Measurements from ENCODE around the gene MDK.

DNA sequence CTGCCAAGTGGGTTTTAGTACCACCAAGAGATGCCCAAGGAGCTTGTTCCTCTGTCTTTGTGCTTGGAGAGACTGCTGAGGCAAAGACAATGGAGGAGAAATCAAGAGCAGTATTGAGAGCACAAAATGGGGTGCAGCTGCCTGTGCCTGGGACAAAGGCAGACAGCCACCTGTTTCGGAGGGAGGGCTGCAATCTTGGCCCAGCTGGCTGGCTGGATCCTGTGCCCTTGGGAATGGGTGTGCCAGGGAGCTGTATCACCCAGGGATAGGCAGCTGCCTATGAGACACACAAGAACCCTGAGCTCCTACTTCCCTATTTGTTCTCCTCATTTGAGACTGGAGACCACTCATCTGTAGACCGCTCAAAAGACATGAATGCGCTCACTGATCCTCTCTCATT, 33.4 kb downstream of the MDK start:
- TF ChIP-seq, protein P1, sequence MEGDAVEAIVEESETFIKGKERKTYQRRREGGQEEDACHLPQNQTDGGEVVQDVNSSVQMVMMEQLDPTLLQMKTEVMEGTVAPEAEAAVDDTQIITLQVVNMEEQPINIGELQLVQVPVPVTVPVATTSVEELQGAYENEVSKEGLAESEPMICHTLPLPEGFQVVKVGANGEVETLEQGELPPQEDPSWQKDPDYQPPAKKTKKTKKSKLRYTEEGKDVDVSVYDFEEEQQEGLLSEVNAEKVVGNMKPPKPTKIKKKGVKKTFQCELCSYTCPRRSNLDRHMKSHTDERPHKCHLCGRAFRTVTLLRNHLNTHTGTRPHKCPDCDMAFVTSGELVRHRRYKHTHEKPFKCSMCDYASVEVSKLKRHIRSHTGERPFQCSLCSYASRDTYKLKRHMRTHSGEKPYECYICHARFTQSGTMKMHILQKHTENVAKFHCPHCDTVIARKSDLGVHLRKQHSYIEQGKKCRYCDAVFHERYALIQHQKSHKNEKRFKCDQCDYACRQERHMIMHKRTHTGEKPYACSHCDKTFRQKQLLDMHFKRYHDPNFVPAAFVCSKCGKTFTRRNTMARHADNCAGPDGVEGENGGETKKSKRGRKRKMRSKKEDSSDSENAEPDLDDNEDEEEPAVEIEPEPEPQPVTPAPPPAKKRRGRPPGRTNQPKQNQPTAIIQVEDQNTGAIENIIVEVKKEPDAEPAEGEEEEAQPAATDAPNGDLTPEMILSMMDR (IDR thresholded peaks at IDR 0.05; ENCODE audit: poor library complexity): no peak
- no peak for TF ChIP-seq EZH2 (IDR thresholded peaks at IDR 0.05; ENCODE audit: borderline replicate concordance)
